Amniotic epithelial cell (primary cell): ENCODE measurements around the gene ODF4.
"Not testable (repeated sequence)": the region's sequence is repeated elsewhere in the genome, so short reads cannot be mapped to it uniquely, and the experiment has no call there.

Experiments used
- DNase-seq: peaks from one replicate; pipeline ENCODE4 v3.0.0-alpha.2; 2010; ENCODE audit warnings: low read depth

ODF4 gene

DNA sequence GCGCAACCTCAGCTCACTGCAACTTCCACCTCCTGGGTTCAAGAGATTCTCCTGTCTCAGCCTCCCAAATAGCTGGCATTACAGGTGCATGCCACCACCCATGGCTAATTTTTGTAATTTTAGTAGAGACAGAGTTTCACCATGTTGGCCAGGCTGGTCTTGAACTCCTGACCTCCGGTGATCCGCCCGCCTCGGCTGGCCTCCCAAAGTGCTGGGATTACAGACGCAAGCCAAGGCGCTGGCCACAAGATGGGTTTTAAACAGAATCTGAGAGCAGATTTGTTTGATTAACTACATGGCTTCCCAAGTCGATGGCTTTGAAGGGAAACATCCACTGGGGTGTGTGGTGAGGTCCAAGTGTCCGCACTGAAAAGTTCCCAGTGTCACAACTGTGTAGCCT, 54.9 kb downstream of the ODF4 start:
- not testable (repeated sequence) for DNase-seq
